Astrocyte (in vitro differentiated cells and primary cell): Measurements from ENCODE around the gene COL27A1. TPM values are rescaled to one million over a fixed set of nuclear protein-coding genes. Genes with fewer than 3 reads are reported as not detected.

Experiments
- DNase-seq: peaks from one replicate; pipeline ENCODE4 v3.0.0-alpha.2; 2010; ENCODE audit warnings: low read depth
- FAIRE-seq: peaks from 2 replicates; lab custom pipeline; 2011; peaks lifted over from hg19 to GRCh38; lab: Jason Lieb, UNC
- H2AFZ ChIP-seq: 2 replicates; pipeline ENCODE4 v1.6.0; 2012; ENCODE audit warnings: low read depth, low read length, inconsistent platforms
- H3K27ac ChIP-seq: 2 replicates; pipeline ENCODE4 v1.5.1; 2011; ENCODE audit warnings: low read depth, low read length, inconsistent platforms
- H3K27me3 ChIP-seq: 2 replicates; pipeline ENCODE4 v1.6.0; 2011; ENCODE audit warnings: low read length, inconsistent platforms; ENCODE audit not compliant: insufficient read depth
- H3K36me3 ChIP-seq: 2 replicates; pipeline ENCODE4 v1.5.1; 2011; ENCODE audit warnings: low read length, inconsistent platforms; ENCODE audit not compliant: insufficient read depth
- H3K4me1 ChIP-seq: 2 replicates; pipeline ENCODE4 v1.5.1; 2011; ENCODE audit warnings: low read length, inconsistent platforms; ENCODE audit not compliant: insufficient read depth
- H3K4me2 ChIP-seq: 2 replicates; pipeline ENCODE4 v1.6.0; 2012; ENCODE audit warnings: low read length, inconsistent platforms
- H3K4me3 ChIP-seq: 2 replicates; pipeline ENCODE4 v1.5.1; 2011; ENCODE audit warnings: low read depth, mild to moderate bottlenecking, low read length, inconsistent platforms; ENCODE audit not compliant: insufficient read depth
- H3K79me2 ChIP-seq: 2 replicates; pipeline ENCODE4 v1.6.0; 2012; ENCODE audit warnings: mild to moderate bottlenecking, low read length, inconsistent platforms; ENCODE audit not compliant: insufficient read depth
- H3K9ac ChIP-seq: 2 replicates; pipeline ENCODE4 v1.6.0; 2012; ENCODE audit warnings: mild to moderate bottlenecking, low read length, inconsistent platforms
- H3K9me3 ChIP-seq: 2 replicates; pipeline ENCODE4 v1.5.1; 2012; ENCODE audit warnings: low read depth, mild to moderate bottlenecking, low read length, inconsistent platforms; ENCODE audit not compliant: insufficient read depth
- H4K20me1 ChIP-seq: 2 replicates; pipeline ENCODE4 v1.6.0; 2012; ENCODE audit warnings: low read length, inconsistent platforms; ENCODE audit not compliant: insufficient read depth
- H3K27ac Mint-ChIP-seq: one replicate; pipeline ENCODE4 v1.8.0; 2021; ENCODE audit warnings: mild to moderate bottlenecking, mixed read lengths; ENCODE audit not compliant: unreplicated experiment
- H3K27me3 Mint-ChIP-seq: one replicate; pipeline ENCODE4 v1.8.0; 2021; ENCODE audit warnings: low read depth, mixed read lengths; ENCODE audit not compliant: unreplicated experiment
- H3K36me3 Mint-ChIP-seq: one replicate; pipeline ENCODE4 v1.8.0; 2021; ENCODE audit warnings: low read depth, mixed read lengths; ENCODE audit not compliant: unreplicated experiment
- H3K4me1 Mint-ChIP-seq: one replicate; pipeline ENCODE4 v1.8.0; 2021; ENCODE audit warnings: low read depth, mixed read lengths; ENCODE audit not compliant: unreplicated experiment
- H3K4me3 Mint-ChIP-seq: one replicate; pipeline ENCODE4 v1.8.0; 2021; ENCODE audit warnings: mild to moderate bottlenecking, moderate library complexity, mixed read lengths; ENCODE audit not compliant: unreplicated experiment
- H3K9me3 Mint-ChIP-seq: one replicate; pipeline ENCODE4 v1.8.0; 2021; ENCODE audit warnings: mild to moderate bottlenecking, mixed read lengths; ENCODE audit not compliant: unreplicated experiment
- EZH2 ChIP-seq: IDR thresholded peaks from 2 replicates; pipeline ENCODE4 v1.6.1; 2012; ENCODE audit warnings: mild to moderate bottlenecking, low read length, inconsistent platforms; ENCODE audit not compliant: insufficient read depth
- total RNA-seq: library from RNA; stranded (reverse); gene quantifications from 2 replicates; pipeline ENCODE4 v1.2.1, GENCODE V29; 2021
- TF ChIP-seq, protein P1 (sequence below): IDR thresholded peaks from 2 replicates; pipeline ENCODE4 v1.5.1; 2011; ENCODE audit warnings: low read depth, mild to moderate bottlenecking, inconsistent platforms, low read length, moderate library complexity; ENCODE audit not compliant: insufficient read depth

COL27A1 gene
- total RNA-seq, 1 donor from 2014 or later = 31.2 TPM

DNA sequence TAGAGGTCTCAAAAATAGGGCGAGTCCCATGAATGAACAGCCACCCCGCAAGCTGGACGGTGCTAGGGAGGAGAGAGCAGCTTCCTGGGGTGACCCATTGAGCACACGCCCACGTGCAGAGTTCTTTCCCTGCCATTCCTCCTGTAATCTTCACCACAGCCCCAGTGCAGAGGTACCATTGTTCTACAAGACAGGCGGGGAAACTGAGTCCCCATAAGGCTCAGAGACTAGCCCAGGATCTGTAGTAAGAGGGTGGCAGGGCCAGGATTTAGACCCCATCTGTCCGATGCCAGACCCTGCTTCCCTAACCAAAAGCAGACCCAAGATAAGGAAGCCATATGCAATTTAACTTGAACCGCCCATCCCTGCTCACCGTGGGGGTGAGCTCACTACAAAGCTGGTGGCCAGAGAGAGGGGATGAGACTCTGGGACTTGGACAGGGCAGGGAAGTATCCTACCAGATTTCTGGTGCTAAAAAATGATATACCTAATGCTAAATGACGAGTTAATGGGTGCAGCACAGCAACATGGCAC is 130.9 kb downstream of the COL27A1 start:
- H3K27me3 ChIP-seq = no peaks in the 10 kb centered on the region
- no peaks in the 10 kb centered on the region for H3K79me2 ChIP-seq
- Mint-ChIP-seq H3K27ac (peak overlapping the region; percentile 85), H3K27me3 (no peaks in the 10 kb centered on the region), H3K9me3 (no peaks in the 10 kb centered on the region), H3K4me3 (no peak overlapping the region), H3K4me1 (peaks cover 43% of the 10 kb centered on the region), H3K36me3 (peaks cover 13% of the 10 kb centered on the region)
- TF ChIP-seq EZH2 = no peak
- TF ChIP-seq, protein P1, sequence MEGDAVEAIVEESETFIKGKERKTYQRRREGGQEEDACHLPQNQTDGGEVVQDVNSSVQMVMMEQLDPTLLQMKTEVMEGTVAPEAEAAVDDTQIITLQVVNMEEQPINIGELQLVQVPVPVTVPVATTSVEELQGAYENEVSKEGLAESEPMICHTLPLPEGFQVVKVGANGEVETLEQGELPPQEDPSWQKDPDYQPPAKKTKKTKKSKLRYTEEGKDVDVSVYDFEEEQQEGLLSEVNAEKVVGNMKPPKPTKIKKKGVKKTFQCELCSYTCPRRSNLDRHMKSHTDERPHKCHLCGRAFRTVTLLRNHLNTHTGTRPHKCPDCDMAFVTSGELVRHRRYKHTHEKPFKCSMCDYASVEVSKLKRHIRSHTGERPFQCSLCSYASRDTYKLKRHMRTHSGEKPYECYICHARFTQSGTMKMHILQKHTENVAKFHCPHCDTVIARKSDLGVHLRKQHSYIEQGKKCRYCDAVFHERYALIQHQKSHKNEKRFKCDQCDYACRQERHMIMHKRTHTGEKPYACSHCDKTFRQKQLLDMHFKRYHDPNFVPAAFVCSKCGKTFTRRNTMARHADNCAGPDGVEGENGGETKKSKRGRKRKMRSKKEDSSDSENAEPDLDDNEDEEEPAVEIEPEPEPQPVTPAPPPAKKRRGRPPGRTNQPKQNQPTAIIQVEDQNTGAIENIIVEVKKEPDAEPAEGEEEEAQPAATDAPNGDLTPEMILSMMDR = no peak
- no peaks in the 10 kb centered on the region for H4K20me1 ChIP-seq
- no peaks in the 10 kb centered on the region for H3K9me3 ChIP-seq
- no peak overlapping the region for H2AFZ ChIP-seq
- no peak overlapping the region for H3K9ac ChIP-seq
- no peak for DNase-seq
- peaks cover 54% of the 10 kb centered on the region for H3K4me1 ChIP-seq
- H3K36me3 ChIP-seq = no peaks in the 10 kb centered on the region
- FAIRE-seq = no peak
- peak overlapping the region; percentile 33 for H3K4me2 ChIP-seq
- no peak overlapping the region for H3K27ac ChIP-seq
- H3K4me3 ChIP-seq = no peak overlapping the region

DNA sequence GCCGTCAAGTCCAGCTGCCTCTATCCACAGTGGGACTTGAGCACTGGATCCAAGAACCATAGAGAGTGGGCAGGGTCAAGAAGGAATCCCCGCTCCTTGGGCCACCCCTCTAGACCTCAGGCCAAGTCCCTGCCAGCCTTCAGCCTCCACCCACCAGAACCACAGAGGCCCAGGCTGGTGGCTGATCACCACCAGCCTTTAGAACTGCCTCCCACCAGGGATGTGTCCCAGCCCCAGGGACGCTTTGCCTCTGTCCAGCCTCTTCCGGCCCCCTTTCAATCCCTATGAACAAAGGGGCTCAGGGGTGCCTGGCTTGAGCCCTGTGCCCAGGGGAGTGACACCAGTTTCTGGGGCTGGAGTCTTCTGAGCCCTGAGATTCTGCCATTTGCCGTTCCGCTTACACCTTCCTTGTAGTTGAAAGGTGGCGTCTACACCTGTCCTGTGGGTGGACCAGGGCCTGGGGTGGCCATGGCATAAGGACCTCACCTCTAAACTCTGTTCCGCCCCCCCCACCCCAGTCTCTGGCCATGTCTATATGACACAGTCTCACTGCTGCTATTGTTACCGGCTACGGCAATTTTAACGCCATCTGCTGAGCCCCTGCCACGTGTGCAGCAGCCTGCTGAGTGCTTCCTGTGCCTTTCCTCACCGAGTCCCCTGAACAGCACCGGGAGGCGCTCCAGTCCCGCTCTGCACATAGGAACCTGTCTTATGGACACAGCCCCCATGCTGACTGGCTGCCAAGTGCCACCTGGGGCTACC is 131.8 kb downstream of the COL27A1 start:
- Histone ChIP-seq H3K4me1 (peaks cover 45% of the 10 kb centered on the region), H4K20me1 (no peaks in the 10 kb centered on the region), H3K79me2 (no peaks in the 10 kb centered on the region), H3K36me3 (no peaks in the 10 kb centered on the region), H2AFZ (no peak overlapping the region), H3K4me2 (no peak overlapping the region), H3K9ac (no peak overlapping the region), H3K4me3 (no peak overlapping the region), H3K27me3 (no peaks in the 10 kb centered on the region), H3K9me3 (no peaks in the 10 kb centered on the region), H3K27ac (no peak overlapping the region)
- Mint-ChIP-seq H3K27ac (peak overlapping the region; percentile 62), H3K4me1 (peaks cover 39% of the 10 kb centered on the region), H3K27me3 (no peaks in the 10 kb centered on the region), H3K9me3 (no peaks in the 10 kb centered on the region), H3K36me3 (peaks cover 7% of the 10 kb centered on the region), H3K4me3 (no peak overlapping the region)
- no peak for TF ChIP-seq EZH2
- TF ChIP-seq, protein P1 = no peak
- DNase-seq (no peak), FAIRE-seq (no peak)

DNA sequence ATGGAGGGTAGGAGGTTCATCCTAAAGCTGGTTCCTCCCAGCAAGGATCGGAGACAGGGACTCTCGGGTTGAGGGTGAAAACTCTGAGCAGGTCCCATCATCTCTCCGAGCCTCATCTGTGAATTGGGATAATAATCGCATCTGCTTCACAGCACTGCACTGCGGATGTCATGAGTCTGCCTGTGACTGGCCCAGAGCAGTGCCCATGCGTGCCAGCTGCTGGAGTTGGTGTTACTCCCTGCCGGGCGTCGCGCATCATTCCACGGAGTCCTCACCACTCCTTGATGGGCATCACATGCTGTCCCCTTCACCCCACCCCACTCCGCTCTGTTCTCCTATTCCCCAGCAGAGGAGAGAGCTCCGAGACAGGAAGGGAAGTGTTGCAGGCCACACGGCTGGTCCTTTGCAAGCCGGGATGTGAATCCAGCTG is 132.4 kb downstream of the COL27A1 start:
- Histone ChIP-seq H3K27ac (peak overlapping the region; percentile 34), H3K4me2 (peak overlapping the region; percentile 45), H4K20me1 (no peaks in the 10 kb centered on the region), H3K79me2 (no peaks in the 10 kb centered on the region), H2AFZ (no peak overlapping the region), H3K36me3 (peaks cover 2% of the 10 kb centered on the region), H3K4me1 (peaks cover 39% of the 10 kb centered on the region), H3K27me3 (no peaks in the 10 kb centered on the region), H3K9ac (peak overlapping the region; percentile 17), H3K9me3 (no peaks in the 10 kb centered on the region), H3K4me3 (no peak overlapping the region)
- TF ChIP-seq, protein P1 = no peak
- TF ChIP-seq EZH2 = no peak
- no peak overlapping the region for H3K4me3 Mint-ChIP-seq
- H3K36me3 Mint-ChIP-seq = peaks cover 12% of the 10 kb centered on the region
- peak overlapping the region; percentile 62 for H3K27ac Mint-ChIP-seq
- no peaks in the 10 kb centered on the region for H3K27me3 Mint-ChIP-seq
- FAIRE-seq = no peak
- no peaks in the 10 kb centered on the region for H3K9me3 Mint-ChIP-seq
- no peak for DNase-seq
- peaks cover 35% of the 10 kb centered on the region for H3K4me1 Mint-ChIP-seq
